Astrocyte (in vitro differentiated cells and primary cell): Measurements from ENCODE around the gene TIPARP. TPM values are rescaled to one million over a fixed set of nuclear protein-coding genes. Genes with fewer than 3 reads are reported as not detected.

Experiments
- DNase-seq: peaks from one replicate; pipeline ENCODE4 v3.0.0-alpha.2; 2010; ENCODE audit warnings: low read depth
- FAIRE-seq: peaks from 2 replicates; lab custom pipeline; 2011; peaks lifted over from hg19 to GRCh38; lab: Jason Lieb, UNC
- H2AFZ ChIP-seq: 2 replicates; pipeline ENCODE4 v1.6.0; 2012; ENCODE audit warnings: low read depth, low read length, inconsistent platforms
- H3K27ac ChIP-seq: 2 replicates; pipeline ENCODE4 v1.5.1; 2011; ENCODE audit warnings: low read depth, low read length, inconsistent platforms
- H3K27me3 ChIP-seq: 2 replicates; pipeline ENCODE4 v1.6.0; 2011; ENCODE audit warnings: low read length, inconsistent platforms; ENCODE audit not compliant: insufficient read depth
- H3K36me3 ChIP-seq: 2 replicates; pipeline ENCODE4 v1.5.1; 2011; ENCODE audit warnings: low read length, inconsistent platforms; ENCODE audit not compliant: insufficient read depth
- H3K4me1 ChIP-seq: 2 replicates; pipeline ENCODE4 v1.5.1; 2011; ENCODE audit warnings: low read length, inconsistent platforms; ENCODE audit not compliant: insufficient read depth
- H3K4me2 ChIP-seq: 2 replicates; pipeline ENCODE4 v1.6.0; 2012; ENCODE audit warnings: low read length, inconsistent platforms
- H3K4me3 ChIP-seq: 2 replicates; pipeline ENCODE4 v1.5.1; 2011; ENCODE audit warnings: low read depth, mild to moderate bottlenecking, low read length, inconsistent platforms; ENCODE audit not compliant: insufficient read depth
- H3K79me2 ChIP-seq: 2 replicates; pipeline ENCODE4 v1.6.0; 2012; ENCODE audit warnings: mild to moderate bottlenecking, low read length, inconsistent platforms; ENCODE audit not compliant: insufficient read depth
- H3K9ac ChIP-seq: 2 replicates; pipeline ENCODE4 v1.6.0; 2012; ENCODE audit warnings: mild to moderate bottlenecking, low read length, inconsistent platforms
- H3K9me3 ChIP-seq: 2 replicates; pipeline ENCODE4 v1.5.1; 2012; ENCODE audit warnings: low read depth, mild to moderate bottlenecking, low read length, inconsistent platforms; ENCODE audit not compliant: insufficient read depth
- H4K20me1 ChIP-seq: 2 replicates; pipeline ENCODE4 v1.6.0; 2012; ENCODE audit warnings: low read length, inconsistent platforms; ENCODE audit not compliant: insufficient read depth
- H3K27ac Mint-ChIP-seq: one replicate; pipeline ENCODE4 v1.8.0; 2021; ENCODE audit warnings: mild to moderate bottlenecking, mixed read lengths; ENCODE audit not compliant: unreplicated experiment
- H3K27me3 Mint-ChIP-seq: one replicate; pipeline ENCODE4 v1.8.0; 2021; ENCODE audit warnings: low read depth, mixed read lengths; ENCODE audit not compliant: unreplicated experiment
- H3K36me3 Mint-ChIP-seq: one replicate; pipeline ENCODE4 v1.8.0; 2021; ENCODE audit warnings: low read depth, mixed read lengths; ENCODE audit not compliant: unreplicated experiment
- H3K4me1 Mint-ChIP-seq: one replicate; pipeline ENCODE4 v1.8.0; 2021; ENCODE audit warnings: low read depth, mixed read lengths; ENCODE audit not compliant: unreplicated experiment
- H3K4me3 Mint-ChIP-seq: one replicate; pipeline ENCODE4 v1.8.0; 2021; ENCODE audit warnings: mild to moderate bottlenecking, moderate library complexity, mixed read lengths; ENCODE audit not compliant: unreplicated experiment
- H3K9me3 Mint-ChIP-seq: one replicate; pipeline ENCODE4 v1.8.0; 2021; ENCODE audit warnings: mild to moderate bottlenecking, mixed read lengths; ENCODE audit not compliant: unreplicated experiment
- EZH2 ChIP-seq: IDR thresholded peaks from 2 replicates; pipeline ENCODE4 v1.6.1; 2012; ENCODE audit warnings: mild to moderate bottlenecking, low read length, inconsistent platforms; ENCODE audit not compliant: insufficient read depth
- total RNA-seq: library from RNA; stranded (reverse); gene quantifications from 2 replicates; pipeline ENCODE4 v1.2.1, GENCODE V29; 2021
- TF ChIP-seq, protein P1 (sequence below): IDR thresholded peaks from 2 replicates; pipeline ENCODE4 v1.5.1; 2011; ENCODE audit warnings: low read depth, mild to moderate bottlenecking, inconsistent platforms, low read length, moderate library complexity; ENCODE audit not compliant: insufficient read depth

Gene TIPARP
- total RNA-seq, 1 donor from 2014 or later, result 74.2 TPM

DNA sequence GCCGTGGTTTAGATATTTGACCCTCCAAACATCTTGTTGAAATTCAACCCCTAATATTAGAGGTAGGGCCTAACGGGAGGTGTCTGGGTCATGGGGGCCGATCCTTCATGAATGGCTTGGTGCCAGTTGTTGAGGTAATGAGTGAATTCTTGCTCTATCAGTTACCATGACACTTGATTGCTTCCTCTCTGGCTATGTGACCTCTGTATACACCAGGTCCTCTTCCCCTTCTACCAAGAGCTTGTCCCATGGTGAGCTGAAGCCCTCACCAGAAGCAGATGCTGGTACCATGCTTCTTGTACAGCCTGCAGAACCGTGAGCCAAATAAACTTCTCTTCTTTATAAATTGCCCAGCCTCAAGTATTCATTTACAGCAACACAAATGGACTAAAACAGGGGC is 41.8 kb upstream of the TIPARP start:
- Mint-ChIP-seq H3K4me3 (no peak overlapping the region), H3K9me3 (no peaks in the 10 kb centered on the region), H3K27ac (no peak overlapping the region), H3K36me3 (no peaks in the 10 kb centered on the region), H3K27me3 (no peaks in the 10 kb centered on the region), H3K4me1 (peaks cover 20% of the 10 kb centered on the region)
- no peaks in the 10 kb centered on the region for H3K27me3 ChIP-seq
- no peak overlapping the region for H3K9ac ChIP-seq
- FAIRE-seq, result no peak
- H3K36me3 ChIP-seq, result no peaks in the 10 kb centered on the region
- no peak overlapping the region for H3K4me2 ChIP-seq
- no peak overlapping the region for H3K4me3 ChIP-seq
- H4K20me1 ChIP-seq, result no peaks in the 10 kb centered on the region
- H3K79me2 ChIP-seq, result no peaks in the 10 kb centered on the region
- no peaks in the 10 kb centered on the region for H3K9me3 ChIP-seq
- TF ChIP-seq EZH2, result no peak
- H3K27ac ChIP-seq, result no peak overlapping the region
- DNase-seq, result no peak
- peaks cover 20% of the 10 kb centered on the region for H3K4me1 ChIP-seq
- no peak overlapping the region for H2AFZ ChIP-seq

DNA sequence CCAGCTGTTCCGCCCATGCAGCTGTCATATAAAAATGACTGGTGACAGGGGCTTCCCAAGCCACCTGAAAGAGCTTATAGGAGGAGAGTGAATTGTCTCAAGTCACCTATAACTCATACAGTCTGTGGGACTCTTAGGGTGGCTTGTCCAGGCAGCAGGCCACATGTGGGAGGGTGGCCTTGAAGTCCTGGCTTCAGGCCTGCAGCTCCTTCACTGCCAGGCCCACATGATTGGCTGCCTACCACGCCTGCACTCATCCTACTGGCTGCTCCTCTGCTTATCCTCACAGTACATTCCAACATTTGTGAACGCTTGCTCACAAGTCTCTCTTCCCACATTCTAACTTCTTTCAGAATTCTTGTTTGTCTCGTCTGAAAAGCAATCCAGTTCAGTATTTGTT is 41.1 kb upstream of the TIPARP start:
- no peak overlapping the region for H3K27ac Mint-ChIP-seq
- Histone ChIP-seq H3K27me3 (no peaks in the 10 kb centered on the region), H3K4me1 (peaks cover 15% of the 10 kb centered on the region), H2AFZ (no peak overlapping the region), H3K36me3 (no peaks in the 10 kb centered on the region), H3K4me2 (peak overlapping the region; percentile 43), H3K79me2 (no peaks in the 10 kb centered on the region), H4K20me1 (no peaks in the 10 kb centered on the region), H3K9me3 (no peaks in the 10 kb centered on the region), H3K4me3 (no peak overlapping the region), H3K9ac (no peak overlapping the region), H3K27ac (peak overlapping the region; percentile 49)
- H3K4me1 Mint-ChIP-seq, result peaks cover 13% of the 10 kb centered on the region
- H3K9me3 Mint-ChIP-seq, result no peaks in the 10 kb centered on the region
- no peaks in the 10 kb centered on the region for H3K36me3 Mint-ChIP-seq
- H3K4me3 Mint-ChIP-seq, result no peak overlapping the region
- H3K27me3 Mint-ChIP-seq, result no peaks in the 10 kb centered on the region
- FAIRE-seq (peak; percentile 5), DNase-seq (peak; percentile 95)
- TF ChIP-seq EZH2, result no peak
- TF ChIP-seq, protein P1, sequence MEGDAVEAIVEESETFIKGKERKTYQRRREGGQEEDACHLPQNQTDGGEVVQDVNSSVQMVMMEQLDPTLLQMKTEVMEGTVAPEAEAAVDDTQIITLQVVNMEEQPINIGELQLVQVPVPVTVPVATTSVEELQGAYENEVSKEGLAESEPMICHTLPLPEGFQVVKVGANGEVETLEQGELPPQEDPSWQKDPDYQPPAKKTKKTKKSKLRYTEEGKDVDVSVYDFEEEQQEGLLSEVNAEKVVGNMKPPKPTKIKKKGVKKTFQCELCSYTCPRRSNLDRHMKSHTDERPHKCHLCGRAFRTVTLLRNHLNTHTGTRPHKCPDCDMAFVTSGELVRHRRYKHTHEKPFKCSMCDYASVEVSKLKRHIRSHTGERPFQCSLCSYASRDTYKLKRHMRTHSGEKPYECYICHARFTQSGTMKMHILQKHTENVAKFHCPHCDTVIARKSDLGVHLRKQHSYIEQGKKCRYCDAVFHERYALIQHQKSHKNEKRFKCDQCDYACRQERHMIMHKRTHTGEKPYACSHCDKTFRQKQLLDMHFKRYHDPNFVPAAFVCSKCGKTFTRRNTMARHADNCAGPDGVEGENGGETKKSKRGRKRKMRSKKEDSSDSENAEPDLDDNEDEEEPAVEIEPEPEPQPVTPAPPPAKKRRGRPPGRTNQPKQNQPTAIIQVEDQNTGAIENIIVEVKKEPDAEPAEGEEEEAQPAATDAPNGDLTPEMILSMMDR, result no peak

DNA sequence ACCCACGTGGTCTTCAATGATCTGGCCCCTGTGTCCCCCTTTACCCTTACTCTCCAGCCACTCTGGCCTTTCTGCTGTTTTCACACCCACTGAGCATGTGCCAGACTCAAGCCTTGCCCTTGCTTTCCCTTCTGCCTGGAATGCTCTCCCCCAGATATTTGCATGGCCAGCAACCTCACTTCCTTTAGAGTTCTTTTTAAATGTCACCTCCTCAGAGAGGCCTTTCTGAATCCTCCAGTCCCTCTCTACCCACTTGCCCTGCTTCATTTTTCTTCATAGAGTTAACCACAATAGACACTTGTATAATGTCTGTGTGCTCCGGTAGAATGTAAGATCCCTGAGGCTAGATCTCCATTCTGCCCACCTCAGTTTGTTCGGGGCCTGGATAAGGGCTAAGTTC is 39.4 kb upstream of the TIPARP start:
- Histone ChIP-seq H3K79me2 (no peaks in the 10 kb centered on the region), H3K27me3 (peaks cover 5% of the 10 kb centered on the region), H3K9ac (no peak overlapping the region), H3K36me3 (no peaks in the 10 kb centered on the region), H3K4me1 (peaks cover 12% of the 10 kb centered on the region), H2AFZ (no peak overlapping the region), H4K20me1 (no peaks in the 10 kb centered on the region), H3K27ac (no peak overlapping the region), H3K4me2 (no peak overlapping the region), H3K4me3 (no peak overlapping the region), H3K9me3 (no peaks in the 10 kb centered on the region)
- Mint-ChIP-seq H3K36me3 (no peaks in the 10 kb centered on the region), H3K4me3 (no peak overlapping the region), H3K27me3 (no peaks in the 10 kb centered on the region), H3K4me1 (peaks cover 6% of the 10 kb centered on the region), H3K9me3 (no peaks in the 10 kb centered on the region), H3K27ac (no peak overlapping the region)
- TF ChIP-seq EZH2, result no peak
- TF ChIP-seq, protein P1, result no peak
- no peak for FAIRE-seq
- no peak for DNase-seq
